HG03103 (cell line): ENCODE measurements around the gene EIF4G2.

ENCODE experiments used
- ATAC-seq: cut with Tn5 transposase; IDR thresholded peaks from one replicate; pipeline ENCODE4 v1.9.1; 2021; ENCODE audit warnings: low read depth; ENCODE audit not compliant: unreplicated experiment

EIF4G2 gene

DNA sequence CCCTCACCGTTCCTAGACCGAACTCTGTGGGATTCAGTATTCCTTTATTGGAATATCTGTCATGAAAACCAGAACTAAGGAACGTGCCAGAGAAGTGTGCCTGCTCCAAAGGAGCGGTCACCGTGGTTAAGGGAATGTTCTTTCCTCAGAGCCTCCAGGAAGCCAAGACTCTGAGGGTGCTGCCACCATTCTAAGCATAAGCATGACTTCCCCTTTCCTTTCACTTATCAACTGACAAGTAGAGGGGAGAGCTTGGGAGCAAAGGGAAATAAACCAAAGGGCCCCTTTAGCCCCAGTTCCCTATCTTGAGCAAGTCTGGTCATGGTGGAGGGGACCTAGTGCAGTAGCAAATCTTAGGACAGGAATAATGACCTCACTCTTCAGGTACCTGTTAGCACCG, 30.9 kb downstream of the EIF4G2 start:
- ATAC-seq: no peak

GRCh38 chr11:10777393-10777793, 31.3 kb downstream of the EIF4G2 start:
- no peak for ATAC-seq

DNA sequence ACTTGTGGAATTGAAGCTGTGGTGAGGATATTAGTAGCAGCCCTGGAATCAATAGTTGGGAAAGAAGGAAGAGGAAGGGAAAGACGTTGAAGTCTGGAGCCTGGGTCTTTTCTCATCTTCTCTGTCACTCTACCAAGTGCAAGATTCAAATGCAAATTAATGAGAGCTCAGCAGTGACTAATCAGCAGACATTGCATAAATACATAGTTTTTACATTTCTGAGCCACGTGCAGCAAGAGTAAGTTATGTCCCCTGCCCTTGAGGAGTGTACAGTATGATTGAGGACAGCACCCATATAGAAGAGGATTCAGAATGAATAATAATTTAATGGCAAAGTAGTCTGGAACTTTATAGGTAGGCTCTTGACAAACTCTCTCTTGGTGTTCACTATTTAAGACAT, 33.9 kb downstream of the EIF4G2 start:
- ATAC-seq: no peak

DNA sequence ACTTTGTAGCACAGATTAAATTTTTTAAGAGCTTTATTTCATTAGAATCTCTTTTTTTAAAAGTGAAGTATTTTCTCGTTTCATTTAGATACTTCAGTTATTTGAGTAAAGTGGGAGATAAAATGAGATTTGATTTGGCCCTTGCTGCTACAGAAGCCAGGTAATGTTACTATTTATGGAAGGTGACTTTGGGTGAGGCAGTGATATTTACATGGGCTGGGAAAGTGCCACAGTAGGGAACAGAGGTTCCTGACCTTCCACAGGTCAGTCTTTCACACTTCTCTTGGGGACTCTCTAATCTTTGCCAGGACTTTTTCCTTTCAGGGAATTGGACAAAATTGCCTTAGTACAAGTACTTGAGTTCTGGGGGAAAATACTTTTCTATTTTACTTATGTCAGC, 37.3 kb downstream of the EIF4G2 start:
- no peak for ATAC-seq

DNA sequence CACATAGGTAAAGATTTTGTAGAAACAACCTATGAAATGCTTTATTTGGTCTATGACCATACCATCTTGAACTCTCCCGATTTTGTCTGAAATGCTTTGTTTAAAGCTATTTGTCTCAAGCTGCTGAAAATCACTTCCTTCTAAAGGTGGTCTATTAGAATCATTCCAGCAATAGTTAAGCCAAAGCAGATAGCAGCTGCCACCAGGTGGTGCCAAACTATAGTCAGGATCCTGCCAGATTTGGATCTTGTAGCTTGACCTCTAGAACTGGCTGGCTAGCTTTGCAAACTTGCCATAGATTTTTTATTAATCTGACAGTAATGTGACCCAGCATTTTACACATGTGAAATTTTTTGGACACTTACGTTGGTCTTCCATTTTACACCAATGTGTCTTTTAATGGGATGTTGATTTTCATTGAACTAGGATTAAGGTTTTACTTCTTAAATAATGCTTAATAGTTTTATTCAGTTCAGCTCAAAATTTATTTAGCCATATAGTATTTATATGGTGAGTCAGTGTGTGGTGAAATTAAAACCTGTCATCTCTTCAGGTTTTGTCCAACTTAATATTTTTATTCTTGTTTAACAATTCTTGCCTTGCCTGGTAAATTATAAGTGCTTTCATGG, 38.0 kb downstream of the EIF4G2 start:
- ATAC-seq: no peak

DNA sequence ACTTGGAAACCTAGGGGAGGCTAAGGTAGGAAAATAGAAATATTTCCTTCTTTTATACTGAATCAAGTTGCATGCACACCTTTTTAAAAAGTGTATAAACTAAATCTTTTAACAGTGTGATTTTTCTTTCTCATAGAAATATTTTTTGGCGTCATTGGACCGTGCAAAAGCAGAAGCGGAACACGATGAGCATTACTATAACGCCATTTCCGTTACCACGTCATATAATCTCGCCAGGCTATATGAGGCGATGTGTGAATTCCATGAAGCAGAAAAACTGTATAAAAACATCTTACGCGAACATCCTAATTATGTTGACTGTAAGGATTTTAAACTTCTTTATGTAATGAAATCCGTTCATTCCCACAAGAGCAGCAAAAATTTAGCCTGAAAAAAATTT, 44.3 kb downstream of the EIF4G2 start:
- ATAC-seq: no peak

- no peak for ATAC-seq
Observed at GRCh38 chr11:10763766-10764165, 45.0 kb downstream of the EIF4G2 start.

GRCh38 chr11:10762913-10763421, 45.8 kb downstream of the EIF4G2 start:
- no peak for ATAC-seq

GRCh38 chr11:10762185-10762584, 46.5 kb downstream of the EIF4G2 start:
- ATAC-seq: peak; percentile 86

DNA sequence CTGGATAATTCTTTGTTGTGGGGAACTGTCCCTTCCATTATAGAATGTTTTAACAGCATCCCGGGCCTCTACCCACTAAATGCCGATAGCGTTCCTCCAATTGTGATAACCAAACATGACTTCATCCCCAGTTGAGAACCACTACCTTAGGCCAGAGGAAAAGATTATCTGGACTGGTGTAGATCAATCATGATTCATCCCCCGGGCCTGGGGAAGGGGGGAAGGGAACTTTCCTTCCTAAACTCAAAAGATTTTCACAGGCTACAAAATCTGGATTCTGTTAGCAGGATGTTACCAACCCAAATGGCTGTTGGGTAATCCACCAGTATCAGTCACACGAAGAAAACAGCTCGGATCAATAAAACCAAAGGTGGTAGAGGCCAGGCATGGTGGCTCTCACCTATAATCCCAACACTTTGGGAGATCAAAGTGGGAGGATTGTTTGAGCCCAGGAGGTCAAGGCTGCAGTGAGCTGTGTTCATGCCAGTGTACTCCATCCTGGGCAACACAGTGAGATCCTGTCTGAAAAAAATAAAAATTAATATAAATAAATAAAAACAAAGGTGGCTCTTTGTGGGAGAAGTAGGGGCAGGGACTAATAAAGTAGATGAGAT, 47.5 kb downstream of the EIF4G2 start:
- ATAC-seq: no peak

DNA sequence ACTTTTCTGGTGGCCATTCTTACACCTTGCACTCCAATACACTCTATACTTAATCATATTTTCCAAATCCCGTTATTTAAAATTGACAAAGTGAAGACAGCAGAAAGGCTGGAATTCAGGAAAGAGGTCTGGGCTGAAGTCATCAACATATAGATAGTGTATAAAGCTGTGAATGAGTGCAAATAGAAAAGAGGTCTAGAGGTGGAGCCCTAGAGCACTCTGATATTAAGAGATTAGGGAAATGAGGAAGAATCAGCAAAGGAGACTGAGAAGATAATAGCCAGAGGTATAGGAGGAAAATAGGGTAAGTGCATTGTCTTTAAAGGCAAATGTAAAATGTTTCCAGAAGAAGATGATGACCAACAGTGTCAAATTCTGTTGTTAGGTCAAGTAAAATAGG, 49.8 kb downstream of the EIF4G2 start:
- no peak for ATAC-seq

DNA sequence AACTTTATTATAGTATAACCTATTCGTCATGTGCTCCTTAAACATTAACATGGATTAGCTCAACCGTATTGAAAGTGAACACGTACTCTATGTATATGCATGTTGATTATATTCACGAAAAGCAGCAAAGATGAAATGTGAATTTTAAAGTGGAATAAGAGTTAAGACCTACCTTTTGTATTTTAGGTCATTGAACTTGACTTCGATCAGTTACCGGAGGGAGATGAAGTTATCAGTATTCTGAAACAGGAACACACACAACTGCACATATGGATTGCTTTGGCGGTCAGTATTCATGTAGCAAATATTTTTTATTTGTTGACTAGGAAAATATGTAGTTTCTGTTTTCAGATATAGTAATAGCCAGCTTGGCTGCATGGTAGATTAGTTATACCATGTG, 56.2 kb downstream of the EIF4G2 start:
- ATAC-seq: no peak

DNA sequence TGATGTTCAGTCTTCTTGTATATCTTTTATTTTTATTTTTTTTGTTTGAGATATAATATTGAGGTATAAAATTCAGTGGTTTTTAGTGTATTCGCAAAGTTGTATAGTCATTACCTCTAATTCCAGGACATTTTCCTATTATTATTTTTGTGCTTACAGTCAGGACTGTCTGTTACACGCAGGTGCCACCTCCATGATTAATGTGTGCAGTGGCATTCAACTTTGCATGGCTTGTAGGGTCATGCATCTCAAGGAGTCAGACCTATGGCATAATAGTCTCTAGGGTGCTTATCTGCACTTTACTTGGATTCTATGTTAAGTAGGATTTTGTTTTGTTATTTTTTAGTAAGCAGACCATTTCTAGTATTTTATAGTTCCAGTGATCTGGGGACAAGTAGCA, 56.7 kb downstream of the EIF4G2 start:
- ATAC-seq: no peak

GRCh38 chr11:10751581-10751940, 57.2 kb downstream of the EIF4G2 start:
- ATAC-seq: peak; percentile 10

GRCh38 chr11:10750838-10751580, 57.7 kb downstream of the EIF4G2 start, which contains the start of gene CTR9:
Gene CTR9, plus strand, starts transcription at chr11:10751246. Its CDS starts 167 bp downstream, at chr11:10751413.
- peak; percentile 83 for ATAC-seq

- ATAC-seq: no peak
Observed at GRCh38 chr11:10749476-10749875, 59.2 kb downstream of the EIF4G2 start.

- no peak for ATAC-seq
Observed at GRCh38 chr11:10747733-10748132, 61.0 kb downstream of the EIF4G2 start.
